Gastroesophageal sphincter (tissue), 3 donors: ENCODE results near the gene SLC35D2.
"Not testable (repeated sequence)": the region's sequence is repeated elsewhere in the genome, so short reads cannot be mapped to it uniquely, and the experiment has no call there.

ENCODE experiments used
- POLR2A ChIP-seq, 2 donors: fragments of 450-650 bp; IDR thresholded peaks; one replicate each; pipeline ENCODE4 v1.6.1; 2017; ENCODE audit warnings: antibody characterized with exemption in 2 of 2, mild to moderate bottlenecking in 2 of 2, moderate library complexity in 1 of 2
- TF ChIP-seq, protein P1 (sequence below), 4 experiments: fragments of 200-600 bp in 2 of 4; fragments of 450-650 bp in 2 of 4; sonication (generic) in 1 of 4; IDR thresholded peaks; one replicate each; pipeline ENCODE4 v1.5.1; 2017 to 2019; ENCODE audit warnings: antibody characterized with exemption in 4 of 4, mild to moderate bottlenecking in 2 of 4, moderate library complexity in 2 of 4

DNA sequence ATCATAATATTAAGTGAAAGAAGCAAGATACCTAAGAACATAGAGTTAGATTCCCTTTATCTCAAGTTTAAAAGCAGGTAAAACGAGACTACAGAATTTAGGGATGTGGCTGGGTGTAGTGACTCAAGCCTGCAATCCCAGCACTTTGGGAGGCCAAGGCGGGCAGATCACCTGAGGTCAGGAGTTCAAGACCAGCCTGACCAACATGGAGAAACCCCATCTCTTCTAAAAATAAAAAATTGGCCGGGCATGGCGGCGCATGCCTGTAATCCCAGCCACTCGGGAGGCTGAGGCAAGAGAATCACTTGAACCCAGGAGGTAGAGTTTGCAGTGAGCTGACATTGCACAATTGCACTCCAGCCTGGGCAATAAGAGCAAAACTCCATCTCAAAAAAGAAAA is 21.4 kb downstream of the SLC35D2 start:
- TF ChIP-seq, protein P1, sequence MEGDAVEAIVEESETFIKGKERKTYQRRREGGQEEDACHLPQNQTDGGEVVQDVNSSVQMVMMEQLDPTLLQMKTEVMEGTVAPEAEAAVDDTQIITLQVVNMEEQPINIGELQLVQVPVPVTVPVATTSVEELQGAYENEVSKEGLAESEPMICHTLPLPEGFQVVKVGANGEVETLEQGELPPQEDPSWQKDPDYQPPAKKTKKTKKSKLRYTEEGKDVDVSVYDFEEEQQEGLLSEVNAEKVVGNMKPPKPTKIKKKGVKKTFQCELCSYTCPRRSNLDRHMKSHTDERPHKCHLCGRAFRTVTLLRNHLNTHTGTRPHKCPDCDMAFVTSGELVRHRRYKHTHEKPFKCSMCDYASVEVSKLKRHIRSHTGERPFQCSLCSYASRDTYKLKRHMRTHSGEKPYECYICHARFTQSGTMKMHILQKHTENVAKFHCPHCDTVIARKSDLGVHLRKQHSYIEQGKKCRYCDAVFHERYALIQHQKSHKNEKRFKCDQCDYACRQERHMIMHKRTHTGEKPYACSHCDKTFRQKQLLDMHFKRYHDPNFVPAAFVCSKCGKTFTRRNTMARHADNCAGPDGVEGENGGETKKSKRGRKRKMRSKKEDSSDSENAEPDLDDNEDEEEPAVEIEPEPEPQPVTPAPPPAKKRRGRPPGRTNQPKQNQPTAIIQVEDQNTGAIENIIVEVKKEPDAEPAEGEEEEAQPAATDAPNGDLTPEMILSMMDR (IDR thresholded peaks at IDR 0.05) = not testable (repeated sequence)
- not testable (repeated sequence) for TF ChIP-seq POLR2A (IDR thresholded peaks at IDR 0.05)
